ENCODE results near the gene TEPSIN.

Gene TEPSIN, protein sequence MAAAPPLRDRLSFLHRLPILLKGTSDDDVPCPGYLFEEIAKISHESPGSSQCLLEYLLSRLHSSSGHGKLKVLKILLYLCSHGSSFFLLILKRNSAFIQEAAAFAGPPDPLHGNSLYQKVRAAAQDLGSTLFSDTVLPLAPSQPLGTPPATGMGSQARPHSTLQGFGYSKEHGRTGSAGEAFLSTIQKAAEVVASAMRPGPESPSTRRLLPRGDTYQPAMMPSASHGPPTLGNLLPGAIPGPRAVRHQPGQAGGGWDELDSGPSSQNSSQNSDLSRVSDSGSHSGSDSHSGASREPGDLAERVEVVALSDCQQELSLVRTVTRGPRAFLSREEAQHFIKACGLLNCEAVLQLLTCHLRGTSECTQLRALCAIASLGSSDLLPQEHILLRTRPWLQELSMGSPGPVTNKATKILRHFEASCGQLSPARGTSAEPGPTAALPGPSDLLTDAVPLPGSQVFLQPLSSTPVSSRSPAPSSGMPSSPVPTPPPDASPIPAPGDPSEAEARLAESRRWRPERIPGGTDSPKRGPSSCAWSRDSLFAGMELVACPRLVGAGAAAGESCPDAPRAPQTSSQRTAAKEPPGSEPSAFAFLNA

DNA sequence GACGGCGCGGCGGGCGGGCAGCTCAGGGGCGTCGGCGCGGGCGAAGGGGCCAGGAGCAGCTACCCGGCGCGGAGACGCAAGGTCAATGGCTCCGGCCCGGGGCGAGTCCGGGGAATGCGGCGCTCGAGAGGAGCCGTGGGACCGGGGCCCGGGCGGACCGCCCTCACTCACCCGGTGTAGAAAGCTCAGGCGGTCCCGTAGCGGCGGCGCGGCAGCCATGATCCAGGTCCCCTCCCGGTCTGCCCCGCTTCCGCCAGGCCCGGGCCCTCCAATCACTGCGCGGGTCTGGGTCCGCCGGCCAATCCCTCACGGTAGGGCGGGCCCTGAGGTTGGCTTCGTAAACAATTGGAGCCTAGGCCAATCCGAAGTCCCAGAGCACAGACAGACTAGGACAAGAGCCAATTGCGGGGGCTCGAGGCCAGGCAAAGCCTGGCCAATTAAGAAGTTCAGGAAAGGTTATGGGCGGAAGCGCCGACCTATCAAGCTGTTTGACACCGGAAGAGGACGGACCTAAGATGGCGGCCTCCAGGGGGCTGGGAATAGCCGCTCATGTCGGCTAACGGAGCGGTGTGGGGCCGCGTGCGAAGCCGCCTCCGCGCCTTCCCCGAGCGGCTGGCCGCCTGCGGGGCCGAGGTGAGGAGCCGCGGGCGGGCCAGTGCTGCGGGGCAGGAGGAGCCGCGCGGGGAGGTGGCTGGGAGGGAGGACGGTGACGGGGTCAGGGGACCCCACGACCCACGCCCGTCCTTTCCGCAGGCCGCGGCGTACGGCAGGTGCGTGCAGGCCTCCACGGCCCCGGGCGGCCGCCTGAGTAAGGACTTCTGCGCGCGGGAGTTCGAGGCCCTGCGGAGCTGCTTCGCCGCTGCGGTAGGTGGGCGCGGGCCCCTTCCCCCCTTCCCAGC, at the start of gene TEPSIN, which contains the start of gene NDUFAF8:
TEPSIN (minus strand) TSS at position 241 of the 899 bp plus-strand sequence; CDS start at position 219, 22 bp downstream.
NDUFAF8 (plus strand) TSS at position 504 of the 899 bp plus-strand sequence; CDS start at position 550, 46 bp downstream.
- peak; percentile 94 for DNase-seq

DNA sequence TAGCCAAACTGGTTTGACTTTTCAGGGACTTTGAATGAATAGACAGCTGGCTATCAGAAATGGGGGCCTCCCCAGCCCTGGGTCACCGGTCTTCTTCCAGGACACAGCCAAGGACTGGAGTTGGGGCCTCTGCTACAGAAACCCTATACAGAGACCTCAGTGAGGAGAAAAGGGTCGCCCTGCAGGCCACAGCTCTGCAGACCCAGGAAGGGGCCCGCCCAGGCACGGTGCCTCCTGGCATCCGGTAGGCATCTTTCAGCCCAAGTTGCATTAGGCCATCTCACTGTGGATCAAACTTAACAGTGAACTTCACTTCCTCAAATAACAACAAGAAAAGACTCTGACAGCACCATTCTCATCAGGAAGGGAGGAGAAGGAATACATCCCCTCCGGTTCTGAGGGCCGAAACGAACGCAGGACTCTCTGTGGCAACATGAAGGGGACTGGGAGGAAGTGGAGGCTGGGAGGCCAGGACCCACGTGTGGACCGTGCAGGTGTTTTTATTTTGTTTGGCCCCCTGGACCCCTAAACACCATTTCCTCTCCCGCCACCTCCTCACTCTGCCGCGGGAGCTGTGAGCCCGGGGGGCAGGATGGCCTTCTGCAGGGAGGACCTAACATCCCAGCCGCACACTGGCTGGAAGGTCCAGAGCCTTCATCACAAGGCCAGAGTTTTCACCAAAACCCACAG, 49.0 kb upstream of the TEPSIN start:
- no peak for DNase-seq

DNA sequence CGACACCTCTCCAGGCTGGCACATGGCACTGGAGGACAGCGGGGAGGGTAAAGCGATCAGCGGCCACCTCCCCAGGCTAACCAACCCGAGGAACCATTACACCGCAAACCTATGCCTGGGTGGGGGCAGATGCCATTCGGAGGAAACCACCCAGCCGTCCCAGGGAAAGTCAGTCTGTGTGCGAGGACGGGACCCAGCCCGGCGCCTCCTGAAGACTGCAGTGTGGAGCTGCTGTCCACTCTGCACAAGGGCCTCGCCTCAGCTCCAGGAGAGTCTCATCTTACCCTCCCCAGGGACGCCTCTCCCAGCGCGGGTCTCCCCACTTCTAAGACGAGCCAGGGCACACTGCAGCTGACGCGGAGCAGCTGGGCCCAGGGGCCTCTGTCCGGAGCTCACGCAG, 48.3 kb upstream of the TEPSIN start:
- no peak for DNase-seq

DNA sequence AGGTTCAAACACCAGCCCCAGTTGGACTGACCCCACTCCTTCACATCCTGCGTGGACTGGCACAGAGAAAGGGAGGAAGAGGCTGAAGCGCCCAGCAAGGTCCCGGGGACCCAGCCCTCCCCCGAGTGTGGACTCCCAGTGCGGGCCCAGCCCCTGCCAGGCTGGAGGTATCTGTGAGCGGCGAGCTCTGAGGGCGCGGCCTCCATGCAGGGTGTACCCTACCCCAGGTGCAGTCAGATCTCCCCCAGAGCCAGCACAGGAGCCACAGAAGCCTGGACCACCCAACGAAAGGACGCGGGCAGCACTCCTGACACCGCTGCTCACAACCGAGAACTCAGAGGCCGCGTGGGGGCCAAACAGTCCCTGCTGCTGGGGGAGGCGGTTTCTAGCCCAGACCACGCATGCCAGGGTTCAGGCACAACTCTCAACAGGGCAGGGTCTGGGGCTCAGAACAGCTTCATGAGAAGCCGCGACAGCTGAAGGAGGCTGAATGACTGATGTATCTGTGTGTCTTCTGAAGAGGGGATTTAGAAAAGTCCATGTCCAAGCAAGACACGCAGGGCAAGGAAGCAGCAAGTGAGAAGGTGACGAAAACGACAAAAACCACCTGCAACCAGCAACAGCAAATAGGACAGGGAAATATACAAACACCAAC, 47.8 kb upstream of the TEPSIN start:
- DNase-seq, result no peak

DNA sequence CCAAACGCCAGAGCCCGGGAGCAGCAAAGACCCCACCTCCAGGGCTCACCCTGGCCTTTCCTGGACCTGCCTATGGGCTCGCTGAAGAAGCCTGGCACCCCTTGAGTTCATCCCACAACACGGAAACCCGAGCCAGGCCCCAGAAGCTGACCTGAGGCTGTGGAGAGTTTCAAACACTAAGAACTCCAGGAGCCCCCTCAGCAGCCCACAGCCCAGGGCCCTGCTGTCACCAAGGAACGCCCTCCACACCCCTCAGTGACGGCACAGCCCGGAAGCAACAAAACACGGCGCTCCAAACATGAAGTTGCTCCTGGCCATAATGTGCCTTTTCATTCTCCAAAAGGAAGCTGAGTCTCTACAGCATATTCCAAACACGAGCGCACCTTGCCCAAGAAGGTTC, 47.0 kb upstream of the TEPSIN start:
- DNase-seq, result no peak

DNA sequence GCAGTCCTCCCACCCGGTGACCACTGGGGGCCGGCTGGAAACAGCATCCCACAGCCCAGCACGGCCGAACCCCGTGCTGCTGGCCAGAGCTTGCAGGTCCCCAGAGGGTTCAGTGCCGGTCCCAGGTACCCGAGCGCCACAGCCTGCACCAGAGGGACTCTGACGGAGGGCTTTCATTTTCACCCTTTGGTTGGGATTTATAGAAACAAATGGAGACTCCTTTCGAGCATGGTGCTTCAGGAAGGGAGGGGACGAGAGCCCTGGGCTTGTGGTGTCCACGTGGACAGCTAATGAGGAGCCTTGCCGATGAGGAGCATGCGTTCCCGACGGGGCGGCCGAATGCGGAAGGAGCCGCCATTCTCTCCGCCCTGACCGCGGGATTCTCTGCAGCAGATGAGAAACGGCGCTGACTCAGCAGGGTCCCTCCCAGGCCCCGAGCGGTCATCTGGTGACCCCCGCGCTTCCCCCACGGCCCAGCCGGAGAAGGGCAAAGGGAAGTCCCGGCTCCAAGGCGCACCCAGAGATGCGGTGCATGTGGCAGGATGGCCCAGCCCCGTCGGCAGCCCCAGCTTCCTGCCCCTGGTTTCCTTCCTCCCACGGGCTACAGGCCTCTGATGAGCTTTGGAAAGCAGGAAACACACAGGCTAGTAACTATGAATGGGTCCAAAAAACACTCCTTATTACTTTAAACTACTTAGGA, 46.5 kb upstream of the TEPSIN start:
- DNase-seq, result peak; percentile 81

DNA sequence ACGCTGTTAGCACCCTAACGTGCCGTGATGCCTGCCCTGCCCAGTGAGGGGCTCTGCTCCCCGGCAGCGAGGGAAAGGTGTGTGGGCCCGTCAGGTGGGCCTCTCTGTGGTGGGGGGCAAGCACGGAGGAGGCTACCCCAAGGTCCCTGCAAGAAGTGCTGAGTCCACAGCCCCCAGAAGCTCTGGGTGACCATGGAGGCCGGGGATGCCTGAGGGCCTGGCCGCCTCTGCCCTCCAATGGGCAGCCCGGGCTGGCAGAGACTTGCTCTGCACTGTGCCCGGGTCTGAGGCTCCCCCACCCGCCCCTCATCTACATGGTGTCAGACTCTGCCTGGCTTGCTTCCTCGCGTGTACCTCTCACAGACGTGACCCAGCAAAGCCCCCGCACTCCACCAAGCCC, 44.0 kb upstream of the TEPSIN start:
- DNase-seq, result no peak

DNA sequence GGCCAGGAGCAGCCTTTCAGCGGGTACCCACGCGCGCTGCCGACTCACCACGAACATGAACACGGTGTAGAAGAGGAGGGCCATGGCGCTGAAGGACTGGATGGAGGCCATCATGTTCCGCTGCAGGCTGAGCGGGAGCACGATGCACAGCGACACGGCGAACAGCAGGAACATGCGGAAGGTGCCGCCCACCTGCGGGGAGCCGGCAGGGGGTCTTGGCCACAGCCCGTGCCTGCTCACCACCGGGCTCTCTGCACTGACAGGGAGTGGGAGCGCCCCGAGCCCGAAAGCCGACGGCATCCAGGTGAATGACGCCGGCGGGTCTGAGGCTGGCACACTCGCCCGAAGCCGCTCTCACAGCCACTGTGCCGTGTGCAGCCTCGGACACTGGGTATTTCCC, 43.3 kb upstream of the TEPSIN start:
- DNase-seq, result no peak

DNA sequence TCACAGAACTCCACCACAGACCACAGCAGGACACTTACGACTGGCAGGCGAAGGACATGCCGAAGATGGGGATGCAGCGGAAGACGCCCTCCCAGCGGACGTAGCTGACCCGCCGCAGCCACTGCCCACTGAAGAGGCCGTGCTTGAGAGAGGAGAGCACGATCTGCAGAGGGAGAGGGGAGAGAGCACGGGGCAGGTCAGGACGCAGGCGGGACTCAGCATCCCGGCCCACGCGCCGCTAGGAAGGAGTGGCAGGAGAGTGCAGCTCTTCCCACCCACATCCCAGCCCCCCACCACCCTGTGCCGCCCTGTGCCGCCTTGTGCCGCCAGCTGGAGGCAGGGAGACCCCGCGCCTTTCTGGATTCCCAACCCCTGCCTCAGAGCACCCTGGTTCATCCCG, 41.7 kb upstream of the TEPSIN start:
- no peak for DNase-seq

DNA sequence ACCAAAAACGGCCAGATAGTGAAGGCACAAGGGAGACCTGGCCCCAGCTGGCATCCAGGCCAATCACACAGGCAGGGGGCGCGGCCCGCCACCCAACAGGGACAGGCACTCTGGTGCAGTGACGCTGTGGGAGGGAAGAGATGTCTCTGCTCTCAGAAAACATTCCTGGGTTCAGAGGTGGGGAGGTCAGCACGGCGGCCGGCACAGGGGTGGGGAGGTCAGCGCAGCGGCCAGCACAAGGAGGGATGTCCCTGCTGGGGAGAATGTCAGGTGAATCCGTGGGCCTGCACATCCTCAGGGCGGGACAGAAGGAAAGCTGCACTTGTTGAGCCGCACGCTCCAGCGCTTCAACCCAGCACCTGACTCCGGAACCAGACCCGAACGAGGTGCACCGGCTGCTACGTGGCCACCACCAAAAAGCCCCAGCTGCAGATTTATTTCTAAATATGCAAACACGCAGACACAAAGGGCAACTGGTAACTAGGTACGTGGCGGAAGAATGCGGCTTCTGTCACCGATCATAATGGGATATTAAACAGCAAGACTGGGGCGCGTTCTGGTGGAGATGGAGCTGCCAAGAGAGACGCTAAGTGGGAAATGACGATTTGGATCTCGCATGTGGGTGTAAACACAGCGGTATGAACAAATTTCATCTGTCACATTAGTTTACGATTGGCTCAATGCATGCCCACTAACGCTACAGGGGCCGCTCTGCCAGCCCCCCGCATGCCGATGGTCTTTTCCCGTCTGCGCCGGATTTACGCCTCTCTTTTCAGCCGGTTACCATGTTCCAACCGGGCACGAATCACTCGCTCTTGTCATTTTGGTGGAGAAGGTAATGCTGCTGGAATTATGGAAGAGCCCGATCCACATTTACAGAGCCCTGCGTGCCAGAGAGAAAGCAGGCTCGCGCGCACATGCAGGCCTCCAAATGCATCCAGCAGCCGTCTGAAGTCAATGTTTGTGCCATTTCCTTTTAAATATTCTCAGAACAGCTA, 40.7 kb upstream of the TEPSIN start:
- DNase-seq, result no peak

DNA sequence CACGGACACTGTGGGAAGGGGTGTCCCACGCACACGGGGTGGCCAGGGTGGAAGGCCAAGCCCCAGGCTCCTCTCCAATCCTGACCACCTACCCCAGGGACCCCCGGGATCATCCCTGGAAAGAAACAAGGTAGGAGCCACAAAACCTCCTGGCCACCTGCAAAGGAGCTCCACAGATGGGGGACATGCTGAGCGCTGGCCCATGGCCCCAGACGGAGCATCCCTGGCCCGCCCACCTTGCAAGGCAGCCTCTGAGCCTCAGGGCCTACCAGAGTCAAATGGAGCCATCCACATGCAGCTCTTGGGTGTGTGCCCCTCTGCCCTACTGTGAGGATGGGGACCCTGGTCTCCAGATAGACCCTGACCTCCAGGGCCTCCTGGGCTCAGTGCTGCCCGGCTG, 40.0 kb upstream of the TEPSIN start:
- no peak for DNase-seq

DNA sequence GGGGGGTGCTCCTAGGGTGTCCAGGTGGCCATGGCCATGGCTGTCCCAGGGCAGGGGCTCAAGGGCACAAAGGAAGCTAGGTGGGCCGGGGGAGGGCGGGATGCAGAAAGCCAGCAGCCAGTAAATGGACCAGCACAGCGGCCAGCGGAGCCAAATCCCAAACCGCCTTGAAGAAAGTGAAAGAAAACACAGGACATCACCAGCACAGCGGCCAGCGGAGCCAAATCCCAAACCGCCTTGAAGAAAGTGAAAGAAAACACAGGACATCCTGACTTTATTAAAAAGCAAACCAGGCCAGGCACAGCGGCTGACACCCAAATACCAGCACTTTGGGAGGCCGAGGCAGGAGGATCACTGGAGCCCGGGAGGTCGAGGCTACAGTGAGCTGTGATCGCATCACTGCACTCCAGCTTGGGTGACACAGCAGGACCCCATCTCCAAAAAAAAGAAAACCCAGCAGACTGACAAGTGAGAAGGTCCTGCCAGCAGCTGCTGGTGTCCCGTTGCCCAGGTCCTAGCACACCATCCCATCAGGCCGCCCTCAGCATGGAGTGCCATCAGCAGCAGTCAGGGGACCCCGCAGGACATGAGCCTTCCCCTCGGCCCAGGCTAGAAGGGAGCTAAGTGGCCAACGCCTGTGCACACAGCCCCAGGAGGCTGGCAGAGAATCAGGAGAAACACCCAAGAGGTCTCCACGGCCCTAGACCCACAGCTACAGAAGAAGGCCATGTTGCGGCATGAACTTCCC, 39.3 kb upstream of the TEPSIN start:
- DNase-seq, result no peak

DNA sequence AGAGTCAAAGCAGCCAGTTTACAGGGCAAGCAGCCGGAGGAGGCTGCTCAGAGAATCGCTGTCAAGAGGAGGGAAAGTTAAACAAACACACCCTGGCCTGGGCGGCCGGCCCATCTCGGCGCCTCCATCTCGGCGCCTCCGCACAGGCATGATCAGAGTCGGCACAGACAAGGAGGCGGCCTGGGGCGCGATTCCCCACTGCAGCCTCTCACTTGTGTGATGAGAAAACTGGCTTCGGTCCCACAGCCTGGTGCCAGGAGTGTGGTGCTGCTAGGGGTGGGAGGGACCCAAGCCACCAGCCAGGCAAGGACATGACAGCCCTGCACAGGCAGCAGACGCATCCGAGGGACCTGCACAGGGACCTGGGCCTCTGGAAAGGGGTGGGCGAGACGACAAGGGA, 38.6 kb upstream of the TEPSIN start:
- DNase-seq, result no peak

DNA sequence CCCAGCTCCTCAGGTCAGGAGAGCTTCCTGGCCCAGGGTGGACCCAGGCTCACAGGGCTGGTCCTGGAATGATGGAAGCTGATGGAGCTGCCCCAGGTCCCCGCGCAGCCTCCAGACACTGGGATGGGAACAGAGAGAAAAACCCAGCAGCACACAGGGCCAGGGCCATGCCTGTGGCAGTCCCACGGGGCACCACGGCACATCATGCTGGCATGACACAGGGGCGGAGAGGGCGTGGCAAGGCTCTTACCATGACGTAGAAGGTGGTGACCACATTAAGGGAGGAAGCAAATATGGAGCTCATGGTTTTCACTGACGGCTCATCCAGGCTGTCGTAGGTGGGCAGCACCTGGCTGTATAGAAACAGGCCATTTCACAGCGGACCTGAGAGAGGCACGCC, 37.9 kb upstream of the TEPSIN start:
- no peak for DNase-seq

DNA sequence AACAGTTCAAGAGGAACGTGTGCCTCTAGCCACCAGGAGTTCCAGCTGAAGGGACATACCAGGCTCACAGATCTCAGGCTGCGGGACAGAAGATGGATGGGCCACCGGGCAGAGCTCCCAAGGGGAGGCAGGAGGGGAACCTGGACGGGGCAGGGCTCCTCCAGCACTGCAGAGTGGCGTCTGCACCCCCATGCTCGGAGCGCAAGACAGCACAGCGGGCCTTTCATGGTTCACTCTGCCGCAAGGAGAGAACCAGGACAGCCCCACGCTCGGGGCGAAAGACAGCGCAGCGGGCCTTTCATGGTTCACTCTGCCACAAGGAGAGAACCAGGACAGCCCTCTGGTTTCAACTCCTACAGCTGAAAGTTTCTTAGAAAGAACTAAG, 35.6 kb upstream of the TEPSIN start:
- no peak for DNase-seq

DNA sequence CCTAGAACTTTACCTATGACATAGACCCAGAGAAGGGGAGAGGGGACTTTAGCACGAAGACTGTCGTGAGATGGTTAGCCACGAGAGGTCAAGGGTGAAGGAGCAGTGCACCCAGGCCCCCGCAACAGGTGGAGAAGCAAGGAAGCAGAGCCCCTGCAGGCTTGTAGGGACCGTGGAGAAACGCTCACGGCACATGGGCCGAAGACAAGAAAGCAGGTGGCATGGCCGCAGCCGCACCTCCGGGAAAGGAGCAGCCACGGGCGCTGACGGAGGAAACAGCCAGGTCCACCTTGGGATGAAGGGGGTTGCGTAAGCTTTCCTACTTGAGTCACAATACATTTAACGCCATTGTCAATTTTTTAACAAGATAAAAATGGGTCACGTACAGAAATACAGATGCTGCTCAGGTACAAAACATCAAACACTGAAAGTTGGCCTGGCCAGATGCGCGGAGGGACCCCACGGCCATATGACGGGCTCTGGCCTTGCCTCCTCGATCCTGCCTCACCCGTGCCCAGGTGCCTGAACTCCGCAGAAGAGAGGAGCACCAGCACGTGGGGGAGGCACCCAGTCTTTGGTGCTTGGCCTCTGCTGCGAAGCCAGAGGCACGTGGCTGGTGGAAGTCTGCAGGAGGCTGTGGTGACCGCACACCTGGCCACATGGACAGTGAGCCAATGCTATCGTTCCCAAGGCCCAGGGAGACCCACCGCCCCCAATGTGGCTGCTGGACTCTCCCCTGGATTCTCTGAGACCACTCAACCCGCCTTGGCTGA, 35.0 kb upstream of the TEPSIN start:
- no peak for DNase-seq

DNA sequence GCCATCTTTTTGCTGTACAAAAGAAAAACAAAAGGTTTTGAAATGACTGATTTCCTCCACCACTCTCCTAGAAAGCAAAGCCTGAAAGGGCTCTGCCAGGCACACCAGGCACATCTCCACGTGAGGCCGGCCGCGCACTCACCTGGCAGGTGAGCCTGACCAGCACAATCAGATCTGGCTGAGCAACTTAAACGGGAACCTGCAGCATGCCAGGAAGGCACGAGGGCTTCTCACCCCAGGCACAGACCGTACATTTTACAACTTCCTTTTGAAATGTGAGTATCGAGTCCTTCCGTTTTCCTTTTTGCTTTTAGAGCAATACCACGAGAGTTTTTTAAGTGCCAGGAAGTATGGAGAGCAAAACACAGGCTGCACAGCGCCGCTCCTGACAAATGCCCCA, 33.8 kb upstream of the TEPSIN start:
- no peak for DNase-seq

DNA sequence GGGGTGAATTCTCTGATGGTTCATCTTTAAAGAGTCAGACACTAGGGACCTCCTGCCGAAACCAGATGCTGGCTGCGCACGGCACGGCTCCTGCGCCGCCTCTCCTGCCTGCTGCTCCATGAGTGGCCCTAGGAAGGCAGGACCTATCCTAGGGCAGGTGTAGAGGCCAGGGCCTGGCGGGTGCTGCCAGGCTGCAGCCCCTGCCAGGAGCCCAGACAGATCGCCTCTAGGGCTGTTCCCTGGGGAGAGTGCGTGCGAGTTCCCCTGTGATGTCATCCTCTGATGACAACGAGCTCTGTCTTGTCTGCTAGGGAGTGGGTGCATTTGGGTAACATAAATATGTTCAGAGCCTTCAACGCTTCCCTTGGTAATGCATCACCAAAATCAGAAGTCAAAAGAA, 32.4 kb upstream of the TEPSIN start:
- no peak for DNase-seq

DNA sequence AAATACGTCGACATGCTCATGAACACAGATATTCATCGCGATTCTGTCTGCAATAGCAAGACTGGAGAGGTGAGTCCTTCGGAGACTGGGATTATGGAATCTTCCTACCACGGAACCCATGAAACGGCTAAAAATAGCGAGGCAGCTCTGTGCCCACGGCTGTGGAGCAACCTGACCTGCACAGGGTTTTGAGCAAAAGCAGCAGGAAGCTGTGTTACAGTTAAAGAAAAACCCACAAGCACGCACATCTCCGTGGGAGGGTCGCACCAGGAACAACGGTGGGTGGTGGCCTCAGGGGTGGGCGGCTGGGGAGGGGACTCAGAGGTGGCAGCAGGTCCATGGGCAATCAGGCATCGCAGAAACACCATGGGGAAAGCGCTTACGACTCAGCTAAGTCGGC, 31.4 kb upstream of the TEPSIN start:
- DNase-seq, result no peak
